NCI-H345 (cell line): ENCODE measurements around the gene TATDN3.
"Not testable (repeated sequence)": the region's sequence is repeated elsewhere in the genome, so short reads cannot be mapped to it uniquely, and the experiment has no call there.

ENCODE experiments used
- DNase-seq: peaks from one replicate; lab custom pipeline; 2025; lab: John Stamatoyannopoulos, UW

The TATDN3 gene

DNA sequence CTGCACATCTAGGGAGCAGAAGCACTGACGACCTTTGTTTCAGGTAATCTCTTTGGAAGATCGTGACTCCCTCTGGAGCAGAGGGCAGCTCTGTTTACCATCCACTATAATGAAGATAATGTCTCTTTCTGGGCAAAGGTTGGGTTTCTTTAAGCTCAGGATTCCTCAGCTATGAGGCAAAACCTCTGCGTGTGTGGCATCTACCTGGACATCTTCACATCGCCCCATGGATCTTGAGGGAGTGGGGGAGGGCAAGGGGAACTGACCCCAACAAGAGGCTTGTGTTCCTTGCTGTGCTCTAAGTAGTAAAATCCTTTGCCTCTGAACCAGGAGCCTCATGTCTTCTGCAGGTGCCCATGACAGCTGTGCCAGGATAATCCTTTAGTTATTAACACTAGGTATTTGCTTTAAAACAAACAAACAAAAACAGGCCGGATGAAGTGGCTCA, 36.2 kb downstream of the TATDN3 start:
- DNase-seq: no peak

GRCh38 chr1:212828395-212828794, 36.7 kb downstream of the TATDN3 start:
- DNase-seq: no peak

DNA sequence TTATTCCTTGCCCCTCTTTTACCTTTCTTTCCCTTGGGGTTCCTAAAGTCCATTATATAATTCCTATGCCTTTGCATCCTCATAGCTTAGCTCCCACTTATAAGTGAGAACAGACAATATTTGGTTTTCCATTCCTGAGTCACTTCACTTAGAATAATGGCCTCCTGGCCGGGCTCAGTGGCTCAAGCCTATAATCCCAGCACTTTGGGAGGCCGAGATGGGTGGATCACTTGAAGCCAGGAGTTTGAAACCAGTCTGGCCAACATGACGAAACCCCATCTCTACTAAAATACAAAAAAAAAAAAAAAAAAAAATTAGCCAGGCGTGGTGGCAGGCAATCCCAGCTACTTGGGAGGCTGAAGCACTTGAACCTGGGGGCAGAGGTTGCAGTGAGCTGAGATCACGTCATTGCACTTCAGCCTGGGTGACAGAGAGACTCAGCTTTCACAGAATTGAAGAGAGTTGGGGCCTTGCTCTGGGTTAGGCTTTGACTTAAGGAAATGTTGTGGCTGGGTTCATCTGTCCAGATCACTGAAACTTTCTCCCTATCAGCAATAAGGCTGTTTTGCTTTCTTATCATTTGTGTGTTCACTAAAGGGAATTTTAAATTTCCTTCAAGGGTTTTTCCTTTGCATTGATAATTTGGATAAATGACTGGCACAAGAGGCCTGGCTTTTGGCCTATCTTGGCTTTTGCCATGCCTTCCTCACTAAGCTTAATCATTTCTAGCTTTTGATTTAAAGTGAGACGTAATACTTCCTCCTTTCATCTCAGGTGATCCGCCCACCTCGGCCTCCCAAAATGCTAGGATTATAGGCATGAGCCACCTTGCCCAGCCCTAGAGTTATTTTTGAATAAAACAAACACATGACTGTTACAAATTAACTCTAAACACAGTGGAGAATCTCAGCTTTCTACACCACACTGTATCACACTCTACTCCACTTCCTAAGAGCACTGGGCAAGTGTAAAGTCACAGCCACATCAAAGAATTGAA, 41.8 kb downstream of the TATDN3 start:
- not testable (repeated sequence) for DNase-seq

- DNase-seq: no peak
Measured at GRCh38 chr1:212838145-212838544, 46.5 kb downstream of the TATDN3 start.

- not testable (repeated sequence) for DNase-seq
Measured at GRCh38 chr1:212844521-212844920, 52.8 kb downstream of the TATDN3 start.

DNA sequence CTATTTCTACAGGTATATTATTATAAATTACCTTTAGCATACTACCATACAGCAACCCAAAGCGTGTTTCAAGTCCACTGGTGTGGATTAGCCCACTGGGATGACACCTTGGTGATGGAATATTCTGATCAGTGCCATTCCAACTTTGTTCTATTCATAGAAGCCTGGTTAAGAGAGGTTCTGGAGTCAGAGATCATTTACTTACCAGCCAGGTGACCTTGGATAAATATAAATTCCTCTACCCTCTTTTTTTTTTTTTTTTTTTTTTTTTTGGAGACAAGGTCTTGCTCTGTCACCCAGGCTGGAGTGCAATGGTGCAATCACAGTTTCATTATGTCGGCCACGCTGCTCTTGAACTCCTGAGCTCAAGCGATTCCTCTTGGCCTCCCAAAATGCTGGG, 55.9 kb downstream of the TATDN3 start, which contains the start of gene SPATA45:
Gene SPATA45 (minus strand): TSS at position 101 of the 400 bp plus-strand sequence. CDS start 11,500 bp downstream, outside the sequence.
- DNase-seq: no peak

DNA sequence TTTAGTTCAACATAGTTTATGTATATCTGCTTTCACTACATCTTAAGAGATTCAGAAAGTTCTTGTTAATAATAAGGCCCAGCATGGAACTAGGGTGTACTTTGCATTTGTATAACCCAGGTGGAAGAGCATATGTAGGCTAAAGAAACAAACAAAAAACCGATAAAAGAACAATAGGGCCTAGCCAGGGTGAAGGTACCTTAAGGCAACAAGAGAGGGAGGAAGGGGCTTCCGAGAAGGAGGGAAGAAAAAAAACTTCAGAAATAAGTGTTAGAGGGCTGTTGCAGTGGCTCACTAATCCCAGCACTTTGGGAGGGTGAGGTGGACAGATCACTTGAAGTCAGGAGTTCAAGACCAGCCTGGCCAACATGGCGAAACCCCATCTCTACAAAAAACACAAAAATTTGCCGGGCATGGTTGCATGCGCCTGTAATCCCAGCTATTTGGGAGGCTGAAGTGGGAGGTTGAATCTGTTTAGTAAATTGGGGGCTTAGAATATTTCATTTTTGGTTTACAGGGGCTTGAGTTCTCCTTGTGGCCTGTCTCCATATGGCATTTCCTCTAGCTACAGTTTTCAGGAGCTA, 60.5 kb downstream of the TATDN3 start:
- no peak for DNase-seq

- no peak for DNase-seq
Measured at GRCh38 chr1:212853658-212854057, 62.0 kb downstream of the TATDN3 start.

DNA sequence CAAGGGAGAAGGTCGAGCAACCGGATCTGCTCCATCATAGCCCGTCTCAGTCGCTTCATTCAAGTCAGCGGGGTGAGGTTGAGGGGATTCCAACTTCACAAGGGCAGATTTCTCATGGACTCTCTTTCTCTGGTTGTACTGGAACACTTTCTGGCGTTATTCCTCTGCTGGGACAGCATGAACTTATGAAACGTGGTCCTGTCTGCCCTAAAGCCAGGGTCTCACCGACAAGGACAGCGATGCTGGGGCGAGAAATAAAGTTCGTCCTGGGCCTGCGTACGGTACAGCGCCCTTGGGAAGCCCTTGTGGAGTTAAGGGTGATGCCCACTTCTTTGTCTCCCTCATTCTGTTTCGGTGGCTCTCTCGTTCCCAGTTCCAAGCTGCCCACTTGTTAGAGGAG, 65.1 kb downstream of the TATDN3 start:
- no peak for DNase-seq

DNA sequence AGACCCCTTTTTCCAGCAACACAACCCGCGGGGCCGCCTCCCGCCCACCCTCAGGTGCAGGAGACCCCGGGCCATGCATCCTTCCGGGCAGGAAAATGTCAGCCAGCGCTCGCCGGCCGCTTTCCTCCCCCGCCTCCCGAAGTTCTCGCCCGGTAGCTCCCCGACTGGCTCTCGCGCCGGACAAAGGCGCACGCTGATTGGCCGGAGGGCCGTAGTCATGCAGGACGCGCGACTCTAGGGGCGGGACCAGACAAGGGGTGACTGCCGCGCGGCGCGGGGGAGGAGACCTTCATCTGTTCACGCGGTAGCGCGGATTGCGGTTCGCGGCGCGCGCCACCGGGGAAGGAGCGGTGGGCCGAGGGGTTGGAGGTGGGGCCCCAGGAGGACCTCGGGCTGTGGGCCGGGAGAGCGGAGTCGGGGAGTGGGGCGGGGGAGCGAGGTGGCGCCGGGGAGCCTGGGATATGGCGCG, 66.3 kb downstream of the TATDN3 start, which contains the start of gene FLVCR1:
Gene FLVCR1 (plus strand): TSS at position 284 of the 469 bp plus-strand sequence. CDS start 178 bp downstream, at position 462.
- peak; percentile 97 for DNase-seq

DNA sequence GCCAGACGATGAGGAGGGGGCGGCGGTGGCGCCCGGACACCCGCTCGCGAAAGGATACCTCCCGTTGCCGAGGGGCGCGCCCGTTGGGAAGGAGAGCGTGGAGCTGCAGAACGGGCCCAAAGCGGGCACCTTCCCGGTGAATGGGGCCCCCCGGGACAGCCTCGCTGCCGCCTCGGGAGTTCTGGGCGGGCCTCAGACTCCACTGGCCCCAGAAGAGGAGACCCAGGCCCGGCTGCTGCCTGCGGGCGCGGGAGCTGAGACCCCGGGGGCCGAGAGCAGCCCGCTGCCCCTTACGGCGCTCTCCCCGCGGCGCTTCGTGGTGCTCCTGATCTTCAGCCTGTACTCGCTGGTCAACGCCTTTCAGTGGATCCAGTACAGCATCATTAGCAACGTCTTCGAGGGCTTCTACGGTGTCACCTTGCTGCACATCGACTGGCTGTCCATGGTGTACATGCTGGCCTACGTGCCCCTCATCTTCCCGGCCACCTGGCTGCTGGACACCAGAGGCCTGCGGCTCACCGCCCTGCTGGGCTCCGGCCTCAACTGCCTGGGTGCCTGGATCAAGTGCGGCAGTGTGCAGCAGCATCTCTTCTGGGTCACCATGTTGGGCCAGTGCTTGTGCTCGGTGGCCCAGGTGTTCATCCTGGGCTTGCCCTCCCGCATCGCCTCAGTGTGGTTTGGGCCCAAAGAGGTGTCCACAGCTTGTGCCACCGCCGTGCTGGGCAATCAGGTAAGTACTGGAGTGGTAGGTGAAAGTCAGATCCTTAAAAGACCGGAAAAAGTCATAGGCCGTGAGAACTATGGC, 67.0 kb downstream of the TATDN3 start:
- peak; percentile 39 for DNase-seq

DNA sequence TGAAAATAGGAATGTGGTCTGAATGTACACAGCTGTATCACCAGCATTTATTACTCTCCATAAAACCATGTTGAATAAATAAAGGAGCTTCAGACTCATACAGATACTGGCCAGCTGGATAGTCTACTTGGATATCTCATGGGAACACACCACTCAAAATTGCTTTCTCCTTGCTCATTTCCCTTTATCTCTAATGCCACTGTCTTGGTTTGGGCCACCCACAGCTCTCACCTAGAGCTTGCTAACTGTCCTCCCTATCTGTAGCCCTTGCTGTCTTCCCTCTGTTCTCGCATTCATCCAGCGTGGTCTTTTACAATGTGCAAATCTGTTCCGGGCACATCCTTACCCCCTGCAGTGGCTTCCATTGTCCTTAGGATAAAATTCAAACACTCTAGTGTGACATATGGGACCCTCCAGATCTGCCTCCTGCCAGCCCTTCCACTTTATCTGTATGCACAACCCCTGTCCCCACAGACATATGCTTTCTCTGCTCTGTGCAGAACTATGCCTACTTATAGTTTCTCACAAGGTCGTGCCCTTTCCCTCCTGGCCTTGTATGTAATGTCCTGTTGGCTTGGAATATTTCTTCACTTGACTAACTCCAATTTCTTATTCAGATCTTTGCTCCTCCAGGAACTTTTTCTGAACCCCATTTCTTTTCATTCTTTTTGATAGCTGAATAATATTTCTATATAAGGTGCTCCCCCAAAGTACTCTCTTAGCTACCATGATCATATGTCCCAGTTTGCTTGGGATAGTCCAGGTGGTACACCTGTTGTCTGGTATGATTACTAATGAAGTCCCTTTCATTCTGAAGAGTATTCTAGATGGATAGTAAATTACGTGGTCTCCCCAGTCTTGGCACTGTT, 69.3 kb downstream of the TATDN3 start:
- peak; percentile 82 for DNase-seq

DNA sequence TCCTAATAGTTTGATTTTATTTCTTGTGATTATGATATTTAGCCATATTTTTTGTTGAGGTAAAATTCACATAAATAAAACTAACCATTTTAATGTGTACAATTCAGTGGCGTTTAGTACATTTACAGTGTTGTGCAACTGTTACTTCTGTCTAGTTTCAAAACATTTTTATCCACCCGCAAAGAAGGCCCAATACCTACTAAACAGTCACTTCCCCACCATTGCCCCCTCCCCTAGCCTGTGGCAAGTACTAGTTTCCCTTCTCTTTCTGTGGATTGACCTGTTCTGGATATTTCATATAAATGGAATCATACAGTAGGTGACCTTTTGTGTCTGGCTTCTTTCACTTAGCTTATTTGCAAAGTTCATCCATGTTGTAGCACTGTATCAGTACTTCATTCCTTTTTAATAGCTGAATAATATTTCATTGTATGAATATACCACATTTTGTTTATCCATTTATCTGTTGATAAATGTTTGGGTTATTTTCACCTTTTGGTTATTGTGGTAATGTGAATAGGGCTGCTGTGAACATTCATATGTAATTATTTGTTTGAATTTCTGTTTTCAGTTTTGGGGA, 70.5 kb downstream of the TATDN3 start:
- DNase-seq: no peak

GRCh38 chr1:212863345-212863744, 71.7 kb downstream of the TATDN3 start:
- not testable (repeated sequence) for DNase-seq

DNA sequence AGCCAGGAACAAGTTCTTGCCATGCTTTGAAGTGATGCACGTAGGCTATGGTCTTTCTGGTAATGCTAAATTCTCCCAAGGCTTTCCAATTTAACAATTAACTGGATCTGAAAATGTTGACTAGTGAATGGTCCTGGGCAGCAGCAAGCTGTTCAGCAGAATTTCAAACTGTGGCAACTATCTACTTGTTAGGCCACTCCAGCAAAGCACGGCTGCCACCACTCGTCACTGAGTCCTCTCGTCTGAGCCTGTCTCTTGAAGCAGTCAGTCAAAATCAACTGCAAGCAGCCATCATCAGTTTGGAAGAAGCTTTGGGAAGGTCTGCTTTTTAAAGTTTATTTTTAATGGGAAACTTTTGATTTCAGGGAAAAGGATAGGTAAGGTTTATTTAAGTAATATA, 72.5 kb downstream of the TATDN3 start:
- no peak for DNase-seq
